ENCODE results near the gene MRTFB. TPM values are rescaled to one million over a fixed set of nuclear protein-coding genes. Genes with fewer than 3 reads are reported as not detected.

Gene MRTFB
- total RNA-seq, 4 donors from 2014 or later: 37.8 to 82.7 (median 47.9) TPM

GRCh38 chr16:14148569-14148968, 77.5 kb downstream of the MRTFB start:
- WGBS, 2 donors (ENCODE audit: low coverage in 1 of 2): 87 to 92% methylated on average over 8 of the region's 8 CpGs
- no peak for TF ChIP-seq CTCF (IDR thresholded peaks at IDR 0.05)
- no peak for TF ChIP-seq POLR2AphosphoS5 (IDR thresholded peaks at IDR 0.05)
- no peak for TF ChIP-seq POLR2A (IDR thresholded peaks at IDR 0.05)
- no peak for TF ChIP-seq EP300 (IDR thresholded peaks at IDR 0.05; ENCODE audit: low read depth)

GRCh38 chr16:14150796-14151195, 79.7 kb downstream of the MRTFB start:
- Histone ChIP-seq H3K27me3 (no peaks in the 10 kb centered on the region), H3K36me3 (no peaks in the 10 kb centered on the region), H3K4me1 (peaks cover 0 to 3% (median 0%) of the 10 kb centered on the region in 4 donors), H3K27ac (no peak overlapping the region), H3K9me3 (no peaks in the 10 kb centered on the region), H3K4me3 (no peak overlapping the region)
- no peak for TF ChIP-seq EP300 (IDR thresholded peaks at IDR 0.05; ENCODE audit: low read depth)
- TF ChIP-seq CTCF (IDR thresholded peaks at IDR 0.05): no peak
- TF ChIP-seq POLR2A (IDR thresholded peaks at IDR 0.05): no peak
- no peak for TF ChIP-seq POLR2AphosphoS5 (IDR thresholded peaks at IDR 0.05)
- in situ Hi-C loops (cut with MboI; ENCODE audit: low pct_ligation_motif_present in 1 of 4, low pct_unique_long_range_greater_than_20kb in 1 of 4, low sequenced_read_pairs in 3 of 4) (loop anchor here in 1 of 4 donors (25.0 kb wide), 1 partner anchor 88 kb away; the partner anchor contains the start of gene MRTFB), intact Hi-C loops (cut with DNase I; ENCODE audit: low total_unique reads) (no loop called here)
- WGBS, 2 donors (ENCODE audit: low coverage in 1 of 2): 85 to 93% methylated on average over 5 of the region's 5 CpGs
- no peak for DNase-seq

More at GRCh38 chr16:14148569-14148968, 77.5 kb downstream of the MRTFB start:
- Histone ChIP-seq H3K27me3 (no peaks in the 10 kb centered on the region), H3K27ac (no peak overlapping the region), H3K36me3 (no peaks in the 10 kb centered on the region), H3K9me3 (no peaks in the 10 kb centered on the region), H3K4me1 (peaks cover 0 to 3% (median 0%) of the 10 kb centered on the region in 4 donors), H3K4me3 (no peak overlapping the region)
- no peak for DNase-seq
- intact Hi-C loops (cut with DNase I; ENCODE audit: low total_unique reads) (no loop called here), in situ Hi-C loops (cut with MboI; ENCODE audit: low pct_ligation_motif_present in 1 of 4, low pct_unique_long_range_greater_than_20kb in 1 of 4, low sequenced_read_pairs in 3 of 4) (no loop called here)

GRCh38 chr16:14151256-14152030, 80.3 kb downstream of the MRTFB start:
- Histone ChIP-seq H3K36me3 (no peaks in the 10 kb centered on the region), H3K27ac (no peak overlapping the region), H3K9me3 (no peaks in the 10 kb centered on the region), H3K4me3 (no peak overlapping the region), H3K27me3 (no peaks in the 10 kb centered on the region), H3K4me1 (peaks cover 0 to 3% (median 0%) of the 10 kb centered on the region in 4 donors)
- 88 to 92% methylated on average over 2 of the region's 2 CpGs for WGBS, 2 donors (ENCODE audit: low coverage in 1 of 2)
- no peak for DNase-seq
- TF ChIP-seq POLR2A (IDR thresholded peaks at IDR 0.05) (no peak), CTCF (IDR thresholded peaks at IDR 0.05) (no peak), EP300 (IDR thresholded peaks at IDR 0.05; ENCODE audit: low read depth) (no peak), POLR2AphosphoS5 (IDR thresholded peaks at IDR 0.05) (no peak)
- intact Hi-C loops (cut with DNase I; ENCODE audit: low total_unique reads): no loop called here
- in situ Hi-C loops (cut with MboI; ENCODE audit: low pct_ligation_motif_present in 1 of 4, low pct_unique_long_range_greater_than_20kb in 1 of 4, low sequenced_read_pairs in 3 of 4): loop anchor here in 1 of 4 donors (25.0 kb wide), 1 partner anchor 89 kb away; the partner anchor contains the start of gene MRTFB

- 87 to 90% methylated on average over 4 of the region's 4 CpGs for WGBS, 2 donors (ENCODE audit: low coverage in 1 of 2)
- Histone ChIP-seq H3K27me3 (no peaks in the 10 kb centered on the region), H3K4me3 (no peak overlapping the region), H3K4me1 (no peaks in the 10 kb centered on the region), H3K36me3 (no peaks in the 10 kb centered on the region), H3K27ac (no peak overlapping the region), H3K9me3 (no peaks in the 10 kb centered on the region)
- intact Hi-C loops (cut with DNase I; ENCODE audit: low total_unique reads): no loop called here
- in situ Hi-C loops (cut with MboI; ENCODE audit: low pct_ligation_motif_present in 1 of 4, low pct_unique_long_range_greater_than_20kb in 1 of 4, low sequenced_read_pairs in 3 of 4): loop anchor here in 1 of 4 donors (25.0 kb wide), 1 partner anchor 93 kb away; the partner anchor contains the start of gene MRTFB
- TF ChIP-seq POLR2A (IDR thresholded peaks at IDR 0.05) (no peak), POLR2AphosphoS5 (IDR thresholded peaks at IDR 0.05) (no peak), CTCF (IDR thresholded peaks at IDR 0.05) (no peak), EP300 (IDR thresholded peaks at IDR 0.05; ENCODE audit: low read depth) (no peak)
- no peak for DNase-seq
These were observed 84.6 kb downstream of the MRTFB start for GRCh38 chr16:14155572-14156190.
